ENCODE measurements around the gene SLC2A4.

SLC2A4 gene

DNA sequence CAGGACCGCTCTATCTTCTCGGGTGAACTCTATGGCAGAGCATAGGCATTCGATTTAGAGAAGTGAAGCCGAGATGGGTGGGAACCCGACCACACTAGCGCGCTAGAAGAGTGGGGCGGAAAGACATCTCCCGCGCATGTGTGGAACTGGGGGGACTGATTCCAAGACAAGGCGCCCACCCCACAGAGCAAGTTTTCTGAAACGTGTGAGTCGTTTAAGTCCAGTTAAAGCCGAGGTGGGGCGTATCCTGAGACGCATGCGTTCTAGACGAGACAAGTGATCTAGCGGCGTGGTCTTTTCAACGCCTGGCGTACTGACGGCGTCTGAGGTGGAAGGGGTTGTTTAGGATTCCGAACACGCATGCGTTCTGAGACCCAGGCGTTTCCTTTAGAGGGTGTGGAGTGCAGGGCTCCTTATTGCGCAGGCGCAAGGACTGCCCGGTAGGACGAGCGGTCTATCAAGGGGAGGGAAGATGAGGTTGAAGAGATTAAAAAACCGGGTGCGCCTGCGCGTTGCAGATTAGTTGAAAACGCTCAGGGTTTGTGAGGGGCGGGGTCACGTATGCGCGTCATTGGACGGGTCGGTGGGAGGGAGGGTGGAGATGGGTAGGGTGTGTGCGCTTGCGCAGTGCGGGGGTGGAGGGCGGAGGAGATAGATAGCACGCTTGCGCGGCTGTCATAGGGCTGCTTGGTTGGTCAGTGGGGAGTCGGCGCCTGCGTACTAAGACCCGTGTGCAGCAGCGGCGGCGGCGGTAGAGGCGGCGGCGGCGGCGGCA is 25.6 kb downstream of the SLC2A4 start, which contains the start of gene EIF5A:
EIF5A (plus strand) TSS at position 718 of the 775 bp plus-strand sequence. CDS start 2,008 bp downstream, outside the sequence.
- DNase-seq (ENCODE audit: low read depth, low spot score): peak; percentile 100

DNA sequence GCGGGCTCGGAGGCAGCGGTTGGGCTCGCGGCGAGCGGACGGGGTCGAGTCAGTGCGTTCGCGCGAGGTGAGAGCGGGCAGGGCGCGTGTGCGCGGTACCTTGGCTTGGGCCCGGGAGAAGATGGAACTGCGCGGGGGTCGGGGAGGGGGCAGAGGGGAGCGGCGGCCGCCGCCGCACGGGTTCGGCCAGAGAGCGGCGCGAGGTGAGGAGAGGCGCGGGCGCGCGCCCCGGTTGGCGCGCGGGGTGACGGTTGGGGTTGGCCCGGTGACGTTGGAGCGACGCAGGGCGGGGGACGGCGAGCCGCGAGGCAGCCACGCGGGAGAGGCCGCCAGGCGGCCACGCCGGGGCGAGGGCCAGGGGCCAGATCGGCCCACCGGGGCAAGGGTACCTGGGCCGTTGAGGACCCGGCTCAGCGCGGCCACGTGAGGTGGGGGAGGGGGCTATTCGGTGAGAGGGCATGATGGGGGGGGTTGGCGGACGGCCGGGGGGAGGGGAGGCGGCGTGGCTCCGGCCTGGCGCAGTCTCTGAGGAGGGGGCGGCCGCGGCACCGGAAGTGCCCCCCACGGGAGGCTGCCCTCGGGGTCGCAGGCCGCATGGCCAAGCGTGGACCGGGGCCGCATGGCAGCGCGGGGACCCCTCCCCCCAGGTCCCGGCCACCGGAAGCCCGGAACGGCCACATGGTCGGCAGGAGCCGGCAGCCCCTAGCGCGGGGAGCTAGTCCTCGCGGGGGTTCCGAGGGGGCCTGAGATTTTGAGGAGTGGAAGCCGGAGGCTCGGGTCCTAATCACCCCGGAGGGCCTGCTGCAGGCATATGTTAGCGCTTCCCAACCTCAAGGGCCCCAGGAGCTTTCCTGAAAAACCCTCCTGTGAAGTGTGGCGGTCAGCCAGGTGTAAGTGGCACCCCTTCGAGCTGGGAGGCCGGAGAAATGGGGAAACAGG is 26.4 kb downstream of the SLC2A4 start:
- DNase-seq (ENCODE audit: low read depth, low spot score): no peak

DNA sequence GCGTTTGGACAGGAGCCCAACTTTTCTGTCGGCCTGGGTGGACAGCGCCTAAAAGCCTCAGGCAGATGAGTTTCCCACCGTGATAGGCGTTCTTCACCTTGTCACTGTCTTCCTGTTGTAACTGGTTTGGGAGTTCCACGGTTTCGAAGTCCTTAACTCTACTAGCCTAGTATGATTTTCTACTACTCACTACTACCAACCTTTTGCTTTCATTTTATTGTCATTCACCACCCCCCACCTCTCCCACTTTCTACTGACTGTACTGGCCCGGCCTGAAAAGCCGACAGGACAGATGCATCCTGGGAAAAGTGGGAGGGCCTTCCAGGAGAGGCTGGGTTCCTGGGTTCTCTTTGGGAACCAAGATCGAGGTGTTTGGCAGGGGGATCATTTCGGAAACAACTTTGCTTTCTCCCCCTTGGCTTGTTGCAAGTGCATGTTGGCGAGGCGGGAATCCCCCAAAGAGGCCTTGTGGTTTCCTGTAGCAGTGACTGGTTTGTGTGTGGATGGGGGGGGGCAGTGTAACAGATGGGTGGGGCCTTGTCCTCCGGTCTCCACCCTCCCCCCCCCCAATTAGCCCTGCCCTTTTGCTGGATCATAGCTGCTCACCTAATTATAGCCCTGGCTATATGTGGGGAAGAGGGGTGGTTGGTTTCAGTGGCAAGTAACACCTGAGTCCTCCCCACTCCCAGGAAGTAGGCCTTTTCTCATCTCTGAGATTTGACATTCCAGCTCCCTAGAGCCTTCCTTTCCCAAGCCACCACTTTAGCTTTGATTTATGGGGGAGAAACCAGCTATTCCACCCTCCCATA is 27.3 kb downstream of the SLC2A4 start:
- peak; percentile 68 for DNase-seq (ENCODE audit: low read depth, low spot score)

DNA sequence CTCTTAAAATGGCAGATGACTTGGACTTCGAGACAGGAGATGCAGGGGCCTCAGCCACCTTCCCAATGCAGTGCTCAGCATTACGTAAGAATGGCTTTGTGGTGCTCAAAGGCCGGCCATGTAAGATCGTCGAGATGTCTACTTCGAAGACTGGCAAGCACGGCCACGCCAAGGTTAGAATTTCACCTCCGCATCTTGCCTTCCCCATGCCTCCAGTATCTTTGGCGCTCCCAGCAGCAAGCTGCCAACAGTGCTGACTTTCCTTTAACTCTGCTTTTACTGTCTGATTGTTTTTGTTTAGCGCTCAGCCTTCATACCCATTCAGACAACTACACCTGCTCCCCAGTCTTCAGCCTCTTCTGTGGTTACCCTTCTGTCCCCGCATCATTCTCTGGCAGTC is 28.1 kb downstream of the SLC2A4 start:
- no peak for DNase-seq (ENCODE audit: low read depth, low spot score)

DNA sequence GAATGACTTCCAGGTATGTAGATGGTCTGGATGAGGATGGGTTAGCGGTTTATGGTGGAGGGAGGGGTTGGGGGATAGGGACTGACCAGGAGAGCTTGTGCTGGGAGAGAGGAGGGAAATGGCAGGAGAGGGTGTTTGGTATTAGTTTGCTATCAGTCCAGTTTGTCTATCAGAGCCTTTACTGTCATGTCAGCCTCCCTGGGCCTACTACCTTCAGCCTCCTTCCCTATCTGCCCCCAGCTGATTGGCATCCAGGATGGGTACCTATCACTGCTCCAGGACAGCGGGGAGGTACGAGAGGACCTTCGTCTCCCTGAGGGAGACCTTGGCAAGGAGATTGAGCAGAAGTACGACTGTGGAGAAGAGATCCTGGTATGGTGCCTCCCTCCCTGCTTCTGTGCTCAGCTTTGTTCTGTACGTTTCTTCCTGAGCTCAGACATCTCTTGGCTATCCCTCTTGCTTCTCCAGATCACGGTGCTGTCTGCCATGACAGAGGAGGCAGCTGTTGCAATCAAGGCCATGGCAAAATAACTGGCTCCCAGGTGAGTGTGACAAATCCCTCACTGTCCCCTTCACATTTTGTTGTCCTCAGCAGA is 29.7 kb downstream of the SLC2A4 start:
- DNase-seq (ENCODE audit: low read depth, low spot score): no peak

DNA sequence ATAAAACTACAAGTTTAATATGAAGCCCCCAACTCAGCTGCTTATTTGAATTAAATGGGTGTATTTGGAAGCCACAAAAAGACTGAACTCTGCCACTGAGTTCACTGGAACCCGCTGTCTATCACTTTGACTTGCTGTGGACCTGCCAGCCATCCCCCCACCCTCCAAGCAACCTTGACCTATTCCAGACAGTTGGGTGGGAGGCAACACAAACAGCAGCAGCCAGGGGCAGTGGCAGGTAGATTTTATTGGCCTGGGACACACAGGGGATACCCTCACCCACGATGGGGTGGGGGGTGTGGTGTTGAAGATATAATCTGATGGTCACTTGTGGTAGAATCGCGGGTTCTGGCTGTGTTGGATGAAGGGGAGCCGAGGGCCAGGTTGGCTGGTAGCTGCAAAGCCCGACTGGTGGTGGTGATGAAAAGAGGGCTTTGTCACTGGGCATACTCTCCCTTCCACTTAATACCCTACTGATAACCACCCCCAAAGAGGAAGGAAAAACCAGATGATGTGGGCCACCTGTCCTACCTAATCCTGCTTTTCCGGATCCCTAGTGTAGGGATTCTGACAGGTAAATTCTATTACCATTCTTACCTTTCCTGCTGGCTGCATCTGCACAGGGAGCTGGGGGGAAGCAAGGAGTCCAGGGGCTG is 31.0 kb downstream of the SLC2A4 start:
- DNase-seq (ENCODE audit: low read depth, low spot score): no peak

DNA sequence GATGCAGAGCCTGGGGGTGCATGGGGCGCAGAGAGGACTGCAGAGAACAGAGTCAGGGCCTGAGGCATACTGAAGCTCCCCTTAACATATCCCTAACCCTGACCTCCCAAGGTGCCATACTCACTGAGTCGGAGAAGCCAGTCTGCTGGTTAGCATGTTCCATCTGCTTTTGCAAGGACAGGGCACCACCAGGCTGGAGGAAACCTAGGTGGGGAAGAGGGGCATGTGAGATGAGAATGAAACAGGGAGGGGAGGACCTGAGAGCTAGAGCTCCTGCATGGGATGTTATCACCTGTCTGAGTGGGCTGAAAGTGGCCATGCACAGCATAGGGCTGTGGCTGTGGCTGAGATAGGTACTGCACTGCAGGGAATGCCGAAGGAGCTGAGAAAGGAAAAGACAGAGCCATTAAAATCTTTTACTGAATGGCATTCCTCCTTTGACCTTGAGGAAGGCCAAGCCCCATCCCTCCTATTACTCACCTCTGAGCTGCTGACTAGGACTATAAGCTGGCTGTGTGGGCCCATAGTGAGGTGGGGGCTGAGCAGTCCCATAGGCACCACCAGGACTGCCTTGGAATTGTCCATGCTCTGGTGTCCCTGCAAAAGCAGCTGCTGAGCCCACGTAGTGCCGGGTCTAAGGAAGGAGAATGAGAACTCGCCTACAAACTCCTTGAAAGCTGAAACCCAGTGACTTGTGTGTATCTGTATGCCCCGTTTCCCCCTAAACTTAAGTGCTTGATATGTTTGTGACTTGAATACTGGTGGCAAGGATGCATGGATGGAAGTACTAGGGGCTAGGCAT is 31.8 kb downstream of the SLC2A4 start:
- DNase-seq (ENCODE audit: low read depth, low spot score): no peak

DNA sequence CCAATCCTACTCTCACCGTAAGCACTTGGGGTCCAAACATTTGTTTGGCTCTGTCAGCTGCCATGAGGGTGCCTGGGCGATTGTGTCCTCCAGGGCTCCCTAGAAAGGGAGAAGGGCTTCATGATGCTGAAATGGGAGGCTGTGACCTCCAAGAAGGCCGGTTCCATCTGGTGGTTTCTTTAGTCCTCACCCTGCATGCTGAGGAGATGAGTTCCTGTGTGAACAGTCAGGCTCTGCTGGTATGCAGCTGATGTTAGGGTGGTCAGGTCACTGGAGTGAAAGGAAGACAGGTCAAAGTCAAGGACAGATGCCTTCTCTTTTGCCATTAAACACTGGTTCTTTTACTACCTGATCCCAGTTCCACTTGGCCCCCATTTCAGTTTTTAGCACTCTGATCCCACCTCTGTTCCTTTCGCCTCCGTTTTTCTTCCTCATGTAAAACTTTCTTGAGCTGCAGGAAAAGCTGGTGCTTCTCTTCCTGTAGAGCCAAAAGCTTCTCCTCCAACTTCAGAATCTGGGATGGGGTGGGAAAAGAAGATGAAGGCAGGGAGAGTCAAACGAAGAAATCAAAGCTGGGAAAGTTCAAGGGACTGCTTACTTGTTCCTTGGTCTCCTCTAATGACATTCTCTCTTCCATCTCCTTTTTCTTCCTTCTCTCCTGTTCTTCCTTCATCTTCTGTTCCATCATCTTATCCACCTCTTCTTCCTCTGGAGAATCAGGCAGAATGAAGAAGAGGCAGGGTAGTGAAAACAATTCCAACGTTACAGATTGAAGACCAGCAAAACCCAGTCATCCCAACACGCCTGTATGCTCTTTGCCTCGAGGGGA is 32.6 kb downstream of the SLC2A4 start:
- no peak for DNase-seq (ENCODE audit: low read depth, low spot score)

DNA sequence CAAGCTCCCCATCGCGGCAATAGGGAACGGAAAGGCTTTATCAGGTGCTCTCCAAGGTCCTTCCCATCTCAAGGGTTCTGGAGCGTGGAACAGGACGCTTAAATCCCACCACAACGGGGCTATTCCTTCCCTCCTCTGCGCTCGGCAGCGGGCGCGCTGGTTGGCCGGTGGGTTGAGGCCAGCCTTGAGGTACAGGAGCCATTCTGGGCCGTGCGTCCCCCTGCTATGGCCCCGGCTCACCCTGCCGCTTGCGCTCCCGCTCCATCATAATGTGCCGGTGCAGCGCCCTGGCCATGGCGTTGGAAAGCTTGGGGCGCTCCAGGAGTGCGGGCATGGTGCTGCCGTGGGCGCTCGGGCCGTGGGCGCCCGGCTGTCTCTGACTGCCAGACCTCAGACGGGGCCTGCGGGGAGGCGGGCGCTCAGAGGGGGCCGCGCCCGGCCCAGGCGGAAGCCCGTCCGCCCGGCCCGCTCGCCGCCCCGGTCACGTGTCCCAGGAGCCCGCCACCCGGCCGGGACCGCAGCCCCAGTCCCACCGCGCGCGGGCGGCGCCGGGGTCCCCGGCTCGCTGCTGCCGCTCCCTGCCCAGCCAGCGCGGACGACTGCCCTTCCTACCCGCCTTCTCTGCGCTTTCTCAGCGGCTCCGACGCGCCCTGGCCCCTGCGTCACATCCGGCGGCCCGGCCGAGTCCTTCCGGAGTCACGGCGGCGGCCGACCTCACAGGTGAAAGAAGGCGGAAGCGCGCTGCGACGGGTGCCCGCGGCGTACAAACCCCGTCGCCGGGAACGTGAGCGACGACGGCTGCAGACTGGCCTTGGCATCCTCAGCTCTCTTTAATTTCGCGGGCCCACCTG is 33.4 kb downstream of the SLC2A4 start, which contains the start of gene GPS2:
GPS2 (minus strand) TSS at position 642 of the 851 bp plus-strand sequence; CDS start at position 334, 308 bp downstream.
- DNase-seq (ENCODE audit: low read depth, low spot score): peak; percentile 86

DNA sequence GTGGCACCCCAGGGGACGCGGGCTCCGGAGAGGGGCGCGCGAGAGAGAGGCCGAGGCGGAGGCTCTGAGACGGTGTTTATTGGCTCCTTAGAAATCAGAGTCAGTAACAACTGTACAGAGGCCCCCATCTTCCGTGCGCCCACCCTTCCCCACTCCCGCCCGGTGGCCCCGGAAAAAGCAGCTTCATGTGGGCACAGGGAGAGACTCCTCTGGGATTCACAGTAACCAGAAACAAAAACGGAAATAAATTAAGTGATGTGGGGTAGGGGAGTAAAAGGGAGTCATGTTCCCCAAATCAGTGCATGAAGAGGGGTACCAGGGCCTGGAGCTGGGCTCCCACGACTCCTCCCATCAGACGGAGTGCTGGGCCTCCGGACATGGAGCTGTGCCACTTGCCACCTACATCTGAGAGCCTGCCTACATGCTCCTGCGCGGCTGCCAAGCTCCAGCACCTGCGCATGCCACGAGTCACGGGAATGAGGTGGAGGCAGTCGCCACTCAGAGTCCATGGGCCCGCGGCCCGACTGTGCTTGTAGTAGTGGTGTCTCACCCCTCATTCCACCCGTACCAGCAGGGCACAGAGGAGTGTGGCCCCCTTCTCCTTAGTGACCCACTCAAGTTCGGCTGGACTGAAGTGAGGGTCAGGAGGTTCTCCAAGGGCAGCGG is 34.2 kb downstream of the SLC2A4 start:
- DNase-seq (ENCODE audit: low read depth, low spot score): no peak

DNA sequence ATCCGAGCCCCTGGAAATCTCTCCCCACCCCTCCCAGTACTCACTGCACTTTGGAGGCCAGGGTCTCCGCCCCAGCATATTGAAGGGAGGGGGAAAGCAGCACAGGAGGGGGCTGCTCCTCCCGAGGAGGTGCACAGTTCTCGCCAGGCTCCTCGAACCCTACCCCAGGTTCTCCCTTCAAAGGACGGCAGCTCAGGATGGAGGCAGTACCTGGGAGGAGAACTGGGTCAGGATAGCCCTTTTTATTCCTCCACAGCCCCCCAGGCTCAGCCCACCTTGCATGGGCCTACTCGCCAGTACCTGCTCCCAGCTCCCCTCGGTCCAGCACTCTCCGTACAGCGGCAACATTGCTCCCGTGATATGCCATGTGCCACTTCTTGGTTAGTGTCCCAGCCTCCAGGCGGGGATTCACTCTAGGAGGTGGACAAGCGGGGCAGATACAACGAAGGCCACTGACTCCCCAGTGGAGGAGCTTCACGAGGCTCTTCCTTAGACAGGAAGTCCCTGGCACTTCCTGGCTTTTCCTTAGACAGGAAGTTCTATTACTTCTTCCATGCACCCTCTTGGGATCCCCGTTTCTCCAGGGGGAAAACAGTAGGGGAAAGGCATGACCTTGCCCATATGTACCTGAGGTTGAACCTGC is 35.8 kb downstream of the SLC2A4 start:
- DNase-seq (ENCODE audit: low read depth, low spot score): no peak

DNA sequence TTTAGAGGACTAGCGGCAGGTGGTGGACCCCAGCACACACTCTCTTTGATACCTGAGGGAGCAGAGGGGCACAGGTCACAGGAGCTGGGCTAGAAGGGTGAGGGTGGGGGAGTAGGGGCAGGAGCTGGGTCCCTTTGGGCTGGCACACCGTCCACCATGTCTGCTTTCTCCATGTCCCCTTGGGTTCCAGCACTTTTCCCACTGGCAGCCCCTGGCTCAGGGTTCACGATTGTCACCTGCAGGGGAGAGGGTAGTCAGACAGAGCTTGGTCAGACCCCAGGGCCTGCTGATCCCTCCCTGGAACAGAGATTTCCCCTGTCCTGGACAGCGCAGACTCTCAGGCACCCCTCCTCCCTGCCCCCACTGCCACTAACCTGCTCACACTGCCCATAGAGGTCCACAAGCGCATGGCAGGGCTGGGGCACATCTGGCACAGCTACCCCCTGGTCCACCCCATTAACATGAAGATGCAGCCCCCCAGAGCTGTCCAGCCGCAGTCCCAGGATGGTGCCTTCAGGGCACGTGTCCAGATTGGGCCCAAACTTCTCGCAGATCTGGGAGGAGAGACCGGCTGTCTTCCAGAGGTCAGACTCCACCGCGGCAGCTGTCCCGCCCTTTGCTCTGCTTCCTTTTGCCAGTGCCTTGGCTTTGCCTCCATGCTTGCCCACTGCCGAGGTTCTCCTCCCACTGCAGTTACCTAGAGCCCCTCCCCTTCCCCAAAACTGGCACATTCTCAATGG is 36.8 kb downstream of the SLC2A4 start:
- no peak for DNase-seq (ENCODE audit: low read depth, low spot score)

DNA sequence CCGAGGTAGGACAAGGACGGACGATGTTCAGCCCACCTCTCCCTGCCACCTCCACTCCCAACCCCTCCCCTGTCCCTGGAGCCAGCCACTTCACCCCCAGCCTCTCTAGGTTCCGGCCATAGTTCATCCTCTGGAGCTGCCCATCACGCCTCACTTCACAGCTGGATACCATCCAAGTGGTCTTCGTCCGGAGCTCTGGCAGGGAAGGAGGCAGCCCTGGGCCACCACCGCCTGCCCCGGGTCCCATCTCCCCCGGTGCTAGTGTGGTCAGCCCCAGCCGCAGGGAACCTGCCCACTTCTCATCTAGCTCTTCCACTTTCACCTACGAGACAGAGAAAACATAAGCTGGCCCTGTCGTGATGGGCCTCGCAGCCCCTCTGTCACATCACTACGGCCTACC is 39.9 kb downstream of the SLC2A4 start:
- no peak for DNase-seq (ENCODE audit: low read depth, low spot score)

DNA sequence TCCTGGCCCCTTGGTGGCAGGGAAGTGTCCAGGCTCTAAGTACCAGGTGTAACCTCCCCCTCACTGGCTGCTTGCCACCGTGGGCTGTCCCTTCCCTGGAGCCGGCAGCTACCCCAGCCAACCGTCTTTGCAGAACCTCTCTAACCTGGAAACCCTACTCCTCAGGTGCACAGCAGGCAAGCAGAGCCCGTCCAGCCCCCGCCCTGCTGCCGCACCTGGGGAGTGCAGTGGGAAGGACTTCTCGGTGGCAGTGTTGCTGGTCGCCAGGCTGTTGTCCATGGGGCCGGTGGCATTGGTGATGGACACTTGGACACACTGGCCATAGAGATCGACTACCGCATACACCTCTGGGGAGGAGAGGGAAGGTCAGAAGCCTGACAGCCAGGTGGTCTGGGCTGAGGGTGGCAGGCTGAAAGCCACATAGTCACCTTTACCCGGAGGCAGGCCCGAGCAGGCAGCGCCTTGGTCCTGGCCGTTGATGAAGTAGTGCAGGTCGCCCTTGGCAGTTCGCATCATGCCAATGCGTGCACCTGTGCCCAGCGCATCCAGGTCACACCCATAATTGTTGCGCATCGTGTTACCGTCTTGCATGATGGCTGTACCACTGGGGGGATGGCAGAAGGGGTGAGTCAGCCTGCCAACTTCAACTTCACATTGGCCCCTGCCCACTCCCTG is 41.1 kb downstream of the SLC2A4 start:
- no peak for DNase-seq (ENCODE audit: low read depth, low spot score)

DNA sequence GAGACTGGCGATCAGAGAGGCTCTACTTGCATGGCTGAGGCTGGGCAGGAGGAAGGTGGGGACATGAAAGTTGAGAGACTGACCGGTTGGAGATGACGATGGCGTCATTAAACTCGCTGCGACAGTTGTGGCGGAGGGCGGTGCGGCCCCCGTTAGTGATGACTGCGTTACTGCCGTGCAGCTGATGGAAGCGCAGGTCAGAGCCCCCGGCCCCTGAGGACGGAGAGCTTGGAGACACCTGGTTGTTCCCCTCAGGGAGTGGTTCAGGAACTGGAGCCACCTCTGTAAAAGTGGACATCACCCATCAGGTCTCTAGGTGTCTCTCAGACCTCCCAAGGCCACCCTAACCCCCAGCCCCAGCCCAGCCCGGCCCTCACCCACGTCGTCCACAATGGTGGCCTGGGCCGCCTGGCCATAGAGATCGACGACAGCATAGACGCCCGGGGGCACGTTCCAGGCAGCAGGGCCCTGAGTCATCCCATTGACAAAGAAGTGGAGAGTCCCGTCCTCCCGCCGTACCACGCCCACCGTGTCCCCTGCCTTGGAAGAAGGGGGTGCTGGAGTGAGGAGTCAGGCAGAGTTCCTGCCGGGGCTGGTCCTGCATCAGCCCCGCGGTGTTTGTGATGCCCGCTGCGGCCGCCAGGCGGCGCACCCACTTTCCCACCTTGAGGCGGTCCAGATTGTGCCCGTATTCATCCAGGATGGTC is 42.4 kb downstream of the SLC2A4 start:
- DNase-seq (ENCODE audit: low read depth, low spot score): no peak
